ENCODE data around the gene ADCY3.

The ADCY3 gene

GRCh38 chr2:24877067-24877466 is 43.0 kb downstream of the ADCY3 start:
- Histone ChIP-seq H3K4me2 (ENCODE audit: low read length) (no peak overlapping the region), H3K27ac (ENCODE audit: low read depth, low read length, poor library complexity, severe bottlenecking) (no peak overlapping the region), H3K79me2 (ENCODE audit: insufficient read depth, low read length) (no peaks in the 10 kb centered on the region; the same call in 1 of the 2 replicates), H3K9me2 (ENCODE audit: low read depth, low read length) (no peaks in the 10 kb centered on the region), H3F3A (ENCODE audit: insufficient read depth, low read length) (no peaks in the 10 kb centered on the region), H3K36me3 (ENCODE audit: insufficient read depth, low read length) (no peaks in the 10 kb centered on the region), H3K27me3 (ENCODE audit: insufficient read depth, low read length) (no peaks in the 10 kb centered on the region), H3K9ac (ENCODE audit: low read length) (no peak overlapping the region), H2AFZ (ENCODE audit: low read length) (no peak overlapping the region), H3K4me3 (ENCODE audit: low read depth, low read length, poor library complexity, severe bottlenecking) (no peak overlapping the region), H3K9me3 (ENCODE audit: low read length) (no peaks in the 10 kb centered on the region), H4K20me1 (ENCODE audit: insufficient read depth, low read length) (no peaks in the 10 kb centered on the region), H3K4me1 (ENCODE audit: insufficient read depth, low read length, severe bottlenecking) (peaks cover 32% of the 10 kb centered on the region)
- TF ChIP-seq, protein P1, sequence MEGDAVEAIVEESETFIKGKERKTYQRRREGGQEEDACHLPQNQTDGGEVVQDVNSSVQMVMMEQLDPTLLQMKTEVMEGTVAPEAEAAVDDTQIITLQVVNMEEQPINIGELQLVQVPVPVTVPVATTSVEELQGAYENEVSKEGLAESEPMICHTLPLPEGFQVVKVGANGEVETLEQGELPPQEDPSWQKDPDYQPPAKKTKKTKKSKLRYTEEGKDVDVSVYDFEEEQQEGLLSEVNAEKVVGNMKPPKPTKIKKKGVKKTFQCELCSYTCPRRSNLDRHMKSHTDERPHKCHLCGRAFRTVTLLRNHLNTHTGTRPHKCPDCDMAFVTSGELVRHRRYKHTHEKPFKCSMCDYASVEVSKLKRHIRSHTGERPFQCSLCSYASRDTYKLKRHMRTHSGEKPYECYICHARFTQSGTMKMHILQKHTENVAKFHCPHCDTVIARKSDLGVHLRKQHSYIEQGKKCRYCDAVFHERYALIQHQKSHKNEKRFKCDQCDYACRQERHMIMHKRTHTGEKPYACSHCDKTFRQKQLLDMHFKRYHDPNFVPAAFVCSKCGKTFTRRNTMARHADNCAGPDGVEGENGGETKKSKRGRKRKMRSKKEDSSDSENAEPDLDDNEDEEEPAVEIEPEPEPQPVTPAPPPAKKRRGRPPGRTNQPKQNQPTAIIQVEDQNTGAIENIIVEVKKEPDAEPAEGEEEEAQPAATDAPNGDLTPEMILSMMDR (IDR thresholded peaks at IDR 0.05; ENCODE audit: low read length): no peak
- TF ChIP-seq EZH2 (IDR thresholded peaks at IDR 0.05; ENCODE audit: borderline replicate concordance, low read length): no peak

GRCh38 chr2:24875901-24876300 is 44.1 kb downstream of the ADCY3 start:
- peaks cover 10% of the 10 kb centered on the region; the same call in 1 of the 2 replicates for H3K36me3 ChIP-seq (ENCODE audit: insufficient read depth, low read length)
- no peaks in the 10 kb centered on the region for H3F3A ChIP-seq (ENCODE audit: insufficient read depth, low read length)
- no peak overlapping the region for H3K9ac ChIP-seq (ENCODE audit: low read length)
- no peaks in the 10 kb centered on the region for H3K9me3 ChIP-seq (ENCODE audit: low read length)
- H3K27ac ChIP-seq (ENCODE audit: low read depth, low read length, poor library complexity, severe bottlenecking): no peak overlapping the region
- no peak overlapping the region for H3K4me2 ChIP-seq (ENCODE audit: low read length)
- no peaks in the 10 kb centered on the region for H3K27me3 ChIP-seq (ENCODE audit: insufficient read depth, low read length)
- H3K4me1 ChIP-seq (ENCODE audit: insufficient read depth, low read length, severe bottlenecking): peaks cover 21% of the 10 kb centered on the region
- TF ChIP-seq, protein P1 (IDR thresholded peaks at IDR 0.05; ENCODE audit: low read length): no peak
- TF ChIP-seq EZH2 (IDR thresholded peaks at IDR 0.05; ENCODE audit: borderline replicate concordance, low read length): no peak
- no peaks in the 10 kb centered on the region for H3K9me2 ChIP-seq (ENCODE audit: low read depth, low read length)
- H4K20me1 ChIP-seq (ENCODE audit: insufficient read depth, low read length): no peaks in the 10 kb centered on the region
- no peak overlapping the region for H2AFZ ChIP-seq (ENCODE audit: low read length)
- H3K4me3 ChIP-seq (ENCODE audit: low read depth, low read length, poor library complexity, severe bottlenecking): no peak overlapping the region
- no peaks in the 10 kb centered on the region; the same call in 1 of the 2 replicates for H3K79me2 ChIP-seq (ENCODE audit: insufficient read depth, low read length)

GRCh38 chr2:24875272-24875671 is 44.8 kb downstream of the ADCY3 start:
- Histone ChIP-seq H3K36me3 (ENCODE audit: insufficient read depth, low read length) (peaks cover 16% of the 10 kb centered on the region; the same call in 1 of the 2 replicates), H3K9me3 (ENCODE audit: low read length) (no peaks in the 10 kb centered on the region), H3K27me3 (ENCODE audit: insufficient read depth, low read length) (no peaks in the 10 kb centered on the region), H3K79me2 (ENCODE audit: insufficient read depth, low read length) (no peaks in the 10 kb centered on the region; the same call in 1 of the 2 replicates), H2AFZ (ENCODE audit: low read length) (no peak overlapping the region), H3K27ac (ENCODE audit: low read depth, low read length, poor library complexity, severe bottlenecking) (no peak overlapping the region), H3K4me1 (ENCODE audit: insufficient read depth, low read length, severe bottlenecking) (peaks cover 18% of the 10 kb centered on the region), H3F3A (ENCODE audit: insufficient read depth, low read length) (no peaks in the 10 kb centered on the region), H3K9me2 (ENCODE audit: low read depth, low read length) (no peaks in the 10 kb centered on the region), H3K4me2 (ENCODE audit: low read length) (no peak overlapping the region), H3K4me3 (ENCODE audit: low read depth, low read length, poor library complexity, severe bottlenecking) (no peak overlapping the region), H4K20me1 (ENCODE audit: insufficient read depth, low read length) (no peaks in the 10 kb centered on the region), H3K9ac (ENCODE audit: low read length) (no peak overlapping the region)
- TF ChIP-seq, protein P1 (IDR thresholded peaks at IDR 0.05; ENCODE audit: low read length): no peak
- no peak for TF ChIP-seq EZH2 (IDR thresholded peaks at IDR 0.05; ENCODE audit: borderline replicate concordance, low read length)

All from OCI-LY1 (cell line).